Vagina (tissue), 2 donors: Measurements from ENCODE around the gene CDKN1B.

Experiments used
- CTCF ChIP-seq, 3 experiments: fragments of 450-650 bp in 2 of 3; fragments of 200-600 bp in 1 of 3; sonication (generic) in 1 of 3; IDR thresholded peaks; one replicate each; pipeline ENCODE4 v1.5.1; 2017 to 2019; ENCODE audit warnings: antibody characterized with exemption in 3 of 3, mild to moderate bottlenecking in 2 of 3, moderate library complexity in 2 of 3
- POLR2A ChIP-seq, 2 donors: fragments of 450-650 bp; IDR thresholded peaks; one replicate each; pipeline ENCODE4 v1.6.1; 2017; ENCODE audit warnings: antibody characterized with exemption in 2 of 2, mild to moderate bottlenecking in 2 of 2, moderate library complexity in 2 of 2

GRCh38 chr12:12733118-12733517 lies 15.9 kb downstream of the CDKN1B start:
- TF ChIP-seq CTCF (IDR thresholded peaks at IDR 0.05) (no peak), POLR2A (IDR thresholded peaks at IDR 0.05) (no peak)
